PC-9 (cell line): ENCODE measurements around the gene KRTAP10-3. TPM values are rescaled to one million over a fixed set of nuclear protein-coding genes. Genes with fewer than 3 reads are reported as not detected.
"Not testable (repeated sequence)": the region's sequence is repeated elsewhere in the genome, so short reads cannot be mapped to it uniquely, and the experiment has no call there.

Experiments
- BruUV-seq: library from RNA; stranded (reverse); fragments of 400-500 nt; replicated peaks from 2 replicates; lab custom pipeline; 2021; lab: Mats Ljungman, UMichigan
- CTCF ChIA-PET: fragments of 300-600 bp; sonication (Branson Sonifier 250); formaldehyde crosslinking; loops from one replicate; lab custom pipeline; 2022; ENCODE audit warnings: antibody characterized with exemption; lab: Charles Lee
- POLR2A ChIA-PET: fragments of 300-600 bp; sonication (Branson Sonifier 250); formaldehyde crosslinking; loops from one replicate; lab custom pipeline; 2022; ENCODE audit warnings: antibody characterized with exemption; ENCODE audit not compliant: unreplicated experiment; lab: Charles Lee
- DNase-seq, 2 experiments: peaks; one replicate each; pipeline versions ENCODE4 v3.0.0 to v3.0.0-alpha.2; 2015 to 2022; ENCODE audit warnings: mixed read lengths in 1 of 2
- H2AFZ ChIP-seq: fragments of 200-600 bp; sonication (generic); 2 replicates; pipeline ENCODE4 v1.8.1; 2017; ENCODE audit warnings: antibody characterized with exemption
- H3F3A ChIP-seq: fragments of 200-600 bp; sonication (generic); 2 replicates; pipeline ENCODE4 v1.8.1; 2017; ENCODE audit warnings: antibody characterized with exemption, mild to moderate bottlenecking, low read depth; ENCODE audit not compliant: insufficient read depth
- H3K27ac ChIP-seq: fragments of 200-600 bp; sonication (generic); 2 replicates; pipeline ENCODE4 v1.6.1; 2016; ENCODE audit warnings: mixed run types
- H3K27me3 ChIP-seq: fragments of 200-600 bp; sonication (generic); 2 replicates; pipeline ENCODE4 v1.6.1; 2016; ENCODE audit warnings: low read depth, mixed run types; ENCODE audit not compliant: insufficient read depth
- H3K36me3 ChIP-seq: fragments of 200-600 bp; sonication (generic); 2 replicates; pipeline ENCODE4 v1.6.1; 2016; ENCODE audit warnings: low read depth, mixed run types
- H3K4me1 ChIP-seq: fragments of 200-600 bp; sonication (generic); replicated peaks from 2 replicates; pipeline ENCODE4 v1.6.1; 2016; ENCODE audit warnings: mixed run types; ENCODE audit not compliant: insufficient read depth
- H3K4me2 ChIP-seq: fragments of 200-600 bp; sonication (generic); 2 replicates; pipeline ENCODE4 v1.6.1; 2017; ENCODE audit warnings: mixed run types
- H3K4me3 ChIP-seq: fragments of 200-600 bp; sonication (generic); 2 replicates; pipeline ENCODE4 v1.6.1; 2016; ENCODE audit warnings: mixed run types
- H3K79me2 ChIP-seq: fragments of 200-600 bp; sonication (generic); 2 replicates; pipeline ENCODE4 v1.6.1; 2017; ENCODE audit warnings: low read depth, mixed run types
- H3K9me2 ChIP-seq: fragments of 200-600 bp; sonication (generic); 2 replicates; pipeline ENCODE4 v1.8.1; 2017; ENCODE audit warnings: mild to moderate bottlenecking; ENCODE audit not compliant: insufficient read depth
- H3K9me3 ChIP-seq: fragments of 200-600 bp; sonication (generic); 2 replicates; pipeline ENCODE4 v1.8.1; 2016; ENCODE audit warnings: low read depth; ENCODE audit not compliant: insufficient read depth
- H4K20me1 ChIP-seq: fragments of 200-600 bp; sonication (generic); 2 replicates; pipeline ENCODE4 v1.8.1; 2017; ENCODE audit not compliant: insufficient read depth
- CTCF ChIP-seq: fragments of 200-600 bp; sonication (generic); conservative IDR thresholded peaks from 2 replicates; pipeline ENCODE4 v1.6.1; 2017; ENCODE audit warnings: mixed run types, antibody characterized with exemption, mild to moderate bottlenecking, moderate library complexity
- EZH2 ChIP-seq: fragments of 200-600 bp; sonication (generic); IDR thresholded peaks from 2 replicates; pipeline ENCODE4 v1.8.0; 2017; ENCODE audit warnings: antibody characterized with exemption, low read depth
- intact Hi-C: fragments of 100-400 bp; cut with micrococcal nuclease; formaldehyde crosslinking; loops from one replicate; pipeline ENCODE4 v1.10.0; 2022; ENCODE audit not compliant: unreplicated experiment
- total RNA-seq: library from RNA; stranded (reverse); gene quantifications from 2 replicates; pipeline ENCODE4 v1.2.3, GENCODE V29; 2021

The KRTAP10-3 gene
- total RNA-seq, 1 experiment from 2014 or later = not detected

- Histone ChIP-seq H3K27ac (no peak overlapping the region), H3K9me2 (no peaks in the 10 kb centered on the region), H3K79me2 (no peaks in the 10 kb centered on the region), H3F3A (no peaks in the 10 kb centered on the region), H3K27me3 (peaks cover 53% of the 10 kb centered on the region), H3K4me1 (no peaks in the 10 kb centered on the region), H3K4me2 (no peak overlapping the region), H2AFZ (no peak overlapping the region), H3K4me3 (no peak overlapping the region), H3K36me3 (no peaks in the 10 kb centered on the region), H3K9me3 (no peaks in the 10 kb centered on the region), H4K20me1 (no peaks in the 10 kb centered on the region)
- intact Hi-C loops = no loop called here
- no TSS peak for BruUV-seq
- ChIA-PET CTCF (no interaction called here), POLR2A (no interaction called here)
- no peak for DNase-seq
- no peak for TF ChIP-seq CTCF
- TF ChIP-seq EZH2 = no peak
Measured at GRCh38 chr21:44575307-44576024, 16.9 kb upstream of the KRTAP10-3 start.

GRCh38 chr21:44574457-44575306 lies 16.1 kb upstream of the KRTAP10-3 start:
- CTCF ChIA-PET = no interaction called here
- H3K4me3 ChIP-seq = no peak overlapping the region
- no peak overlapping the region for H3K4me2 ChIP-seq
- H4K20me1 ChIP-seq = no peaks in the 10 kb centered on the region
- no TSS peak for BruUV-seq
- POLR2A ChIA-PET = no interaction called here
- H3K27ac ChIP-seq = no peak overlapping the region
- no peaks in the 10 kb centered on the region for H3K9me2 ChIP-seq
- H2AFZ ChIP-seq = no peak overlapping the region
- no peaks in the 10 kb centered on the region for H3K79me2 ChIP-seq
- DNase-seq = no peak
- peaks cover 58% of the 10 kb centered on the region for H3K27me3 ChIP-seq
- H3F3A ChIP-seq = no peaks in the 10 kb centered on the region
- no peaks in the 10 kb centered on the region for H3K4me1 ChIP-seq
- no peak for TF ChIP-seq EZH2
- TF ChIP-seq CTCF = no peak
- no peaks in the 10 kb centered on the region for H3K9me3 ChIP-seq
- H3K36me3 ChIP-seq = no peaks in the 10 kb centered on the region
- intact Hi-C loops = no loop called here

GRCh38 chr21:44573630-44574456 lies 15.2 kb upstream of the KRTAP10-3 start, which contains the start of gene KRTAP10-4:
TSS of gene KRTAP10-4 (plus strand) at chr21:44573729. CDS start at chr21:44573759, 30 bp downstream.
- H3K79me2 ChIP-seq, H2AFZ ChIP-seq, CTCF ChIA-PET, H3K36me3 ChIP-seq, H4K20me1 ChIP-seq, DNase-seq, H3K9me3 ChIP-seq, intact Hi-C loops, H3F3A ChIP-seq, BruUV-seq, H3K4me2 ChIP-seq, POLR2A ChIA-PET, H3K4me3 ChIP-seq, H3K9me2 ChIP-seq, H3K4me1 ChIP-seq, H3K27ac ChIP-seq: not testable (repeated sequence)
- H3K27me3 ChIP-seq = peaks cover 66% of the 10 kb centered on the region
